Mesothelial cell of epicardium (in vitro differentiated cells): ENCODE measurements around the gene AQR. TPM values are rescaled to one million over a fixed set of nuclear protein-coding genes. Genes with fewer than 3 reads are reported as not detected.

Experiments
- DNase-seq, 2 experiments: peaks; one replicate each; pipeline ENCODE4 v3.0.0; 2021; ENCODE audit warnings: low spot score in 2 of 2; ENCODE audit not compliant: unreplicated experiment in 2 of 2
- H3K27ac Mint-ChIP-seq: 2 replicates; pipeline ENCODE4 v1.8.0; 2021; ENCODE audit warnings: mixed read lengths
- H3K27me3 Mint-ChIP-seq: 2 replicates; pipeline ENCODE4 v1.8.0; 2021; ENCODE audit warnings: low read depth, mixed read lengths
- H3K36me3 Mint-ChIP-seq: 2 replicates; pipeline ENCODE4 v1.8.0; 2021; ENCODE audit warnings: mixed read lengths
- H3K4me1 Mint-ChIP-seq: 2 replicates; pipeline ENCODE4 v1.8.0; 2021; ENCODE audit warnings: mixed read lengths
- H3K4me3 Mint-ChIP-seq: 2 replicates; pipeline ENCODE4 v1.8.0; 2021; ENCODE audit warnings: mild to moderate bottlenecking, moderate library complexity, mixed read lengths
- H3K9me3 Mint-ChIP-seq: 2 replicates; pipeline ENCODE4 v1.8.0; 2021; ENCODE audit warnings: mixed read lengths
- CTCF ChIP-seq: fragments of 200-600 bp; sonication (generic); IDR thresholded peaks from one replicate; pipeline ENCODE4 v1.5.0; 2021; ENCODE audit warnings: antibody characterized with exemption; ENCODE audit not compliant: unreplicated experiment
- total RNA-seq: library from RNA; stranded (reverse); gene quantifications from 3 replicates; pipeline ENCODE4 v1.2.1, GENCODE V29; 2021

Gene AQR
- total RNA-seq, 1 donor from 2014 or later: 46.2 TPM

DNA sequence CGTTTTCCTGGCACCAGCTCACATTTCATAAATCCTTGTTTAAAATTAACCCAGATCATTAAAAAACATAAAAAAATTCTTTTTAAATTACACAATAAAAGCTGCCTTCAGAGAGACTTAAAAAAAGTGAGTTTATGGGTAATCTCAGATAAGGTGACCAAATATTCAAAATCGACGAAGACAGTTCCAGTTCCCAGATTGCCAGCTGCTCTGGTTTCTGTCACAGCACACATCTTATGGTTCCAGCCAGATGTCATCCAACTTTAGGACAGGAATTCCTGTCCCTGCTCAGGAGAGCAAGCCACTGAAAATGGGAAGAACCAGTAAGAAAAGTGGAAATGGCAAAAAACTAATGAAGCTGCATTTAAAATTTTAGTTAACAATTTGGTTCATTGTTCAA is 34.4 kb upstream of the AQR start:
- Mint-ChIP-seq H3K36me3 (no peaks in the 10 kb centered on the region), H3K4me1 (peaks cover 18% of the 10 kb centered on the region), H3K9me3 (no peaks in the 10 kb centered on the region), H3K27me3 (no peaks in the 10 kb centered on the region), H3K27ac (peak overlapping the region; percentile 73), H3K4me3 (no peak overlapping the region)
- no peak for DNase-seq
- no peak for TF ChIP-seq CTCF

- no peaks in the 10 kb centered on the region for H3K27me3 Mint-ChIP-seq
- peaks cover 12% of the 10 kb centered on the region for H3K4me1 Mint-ChIP-seq
- no peak for TF ChIP-seq CTCF
- H3K9me3 Mint-ChIP-seq: no peaks in the 10 kb centered on the region
- DNase-seq: no peak
- no peak overlapping the region for H3K27ac Mint-ChIP-seq
- H3K36me3 Mint-ChIP-seq: no peaks in the 10 kb centered on the region
- H3K4me3 Mint-ChIP-seq: no peak overlapping the region
These were observed 31.0 kb upstream of the AQR start for GRCh38 chr15:35000511-35000910.

GRCh38 chr15:34999906-35000305 is 30.4 kb upstream of the AQR start:
- DNase-seq: no peak
- no peak overlapping the region for H3K27ac Mint-ChIP-seq
- no peaks in the 10 kb centered on the region for H3K27me3 Mint-ChIP-seq
- peaks cover 16% of the 10 kb centered on the region for H3K4me1 Mint-ChIP-seq
- no peaks in the 10 kb centered on the region for H3K36me3 Mint-ChIP-seq
- TF ChIP-seq CTCF: no peak
- H3K4me3 Mint-ChIP-seq: no peak overlapping the region
- no peaks in the 10 kb centered on the region for H3K9me3 Mint-ChIP-seq

DNA sequence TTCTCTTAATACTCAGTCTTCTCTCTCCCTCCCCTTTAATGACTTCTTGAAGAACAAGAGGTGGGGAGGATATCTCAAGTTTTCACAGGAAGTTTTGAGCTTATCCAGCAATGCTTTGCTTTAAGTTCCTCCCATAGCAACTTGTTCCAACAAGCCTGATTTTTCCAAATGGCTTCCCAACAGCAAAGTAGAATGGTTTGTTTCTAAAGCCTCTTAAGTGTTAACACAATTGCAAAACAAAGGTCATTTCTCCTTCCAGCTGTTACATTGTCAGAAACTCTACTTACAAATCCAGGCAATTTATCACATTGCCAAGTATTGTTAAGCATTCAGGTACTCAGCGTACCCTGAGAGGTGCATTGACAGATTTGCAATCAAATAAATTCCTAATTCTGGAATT is 25.4 kb upstream of the AQR start:
- peak overlapping the region; percentile 43 for H3K27ac Mint-ChIP-seq

GRCh38 chr15:34993877-34994276 is 24.3 kb upstream of the AQR start:
- DNase-seq: no peak
- no peaks in the 10 kb centered on the region for H3K9me3 Mint-ChIP-seq
- H3K4me1 Mint-ChIP-seq: peaks cover 11% of the 10 kb centered on the region
- no peaks in the 10 kb centered on the region for H3K36me3 Mint-ChIP-seq
- no peak for TF ChIP-seq CTCF
- no peak overlapping the region for H3K4me3 Mint-ChIP-seq
- H3K27ac Mint-ChIP-seq: no peak overlapping the region
- H3K27me3 Mint-ChIP-seq: no peaks in the 10 kb centered on the region

More for the DNA sequence above, 25.4 kb upstream of the AQR start:
- no peaks in the 10 kb centered on the region for H3K9me3 Mint-ChIP-seq
- peaks cover 11% of the 10 kb centered on the region for H3K4me1 Mint-ChIP-seq
- no peak overlapping the region for H3K4me3 Mint-ChIP-seq
- no peaks in the 10 kb centered on the region for H3K27me3 Mint-ChIP-seq
- no peak for DNase-seq
- TF ChIP-seq CTCF: no peak
- no peaks in the 10 kb centered on the region for H3K36me3 Mint-ChIP-seq

- Mint-ChIP-seq H3K9me3 (no peaks in the 10 kb centered on the region), H3K4me1 (peaks cover 11% of the 10 kb centered on the region), H3K27ac (no peak overlapping the region), H3K36me3 (no peaks in the 10 kb centered on the region), H3K27me3 (no peaks in the 10 kb centered on the region), H3K4me3 (no peak overlapping the region)
- no peak for DNase-seq
- TF ChIP-seq CTCF: no peak
These were observed 23.9 kb upstream of the AQR start for GRCh38 chr15:34993412-34993811.
